ENCODE results near the gene OR5AU1. TPM values are rescaled to one million over a fixed set of nuclear protein-coding genes. Genes with fewer than 3 reads are reported as not detected.

OR5AU1 gene
- total RNA-seq, 1 experiment from 2014 or later = not detected

DNA sequence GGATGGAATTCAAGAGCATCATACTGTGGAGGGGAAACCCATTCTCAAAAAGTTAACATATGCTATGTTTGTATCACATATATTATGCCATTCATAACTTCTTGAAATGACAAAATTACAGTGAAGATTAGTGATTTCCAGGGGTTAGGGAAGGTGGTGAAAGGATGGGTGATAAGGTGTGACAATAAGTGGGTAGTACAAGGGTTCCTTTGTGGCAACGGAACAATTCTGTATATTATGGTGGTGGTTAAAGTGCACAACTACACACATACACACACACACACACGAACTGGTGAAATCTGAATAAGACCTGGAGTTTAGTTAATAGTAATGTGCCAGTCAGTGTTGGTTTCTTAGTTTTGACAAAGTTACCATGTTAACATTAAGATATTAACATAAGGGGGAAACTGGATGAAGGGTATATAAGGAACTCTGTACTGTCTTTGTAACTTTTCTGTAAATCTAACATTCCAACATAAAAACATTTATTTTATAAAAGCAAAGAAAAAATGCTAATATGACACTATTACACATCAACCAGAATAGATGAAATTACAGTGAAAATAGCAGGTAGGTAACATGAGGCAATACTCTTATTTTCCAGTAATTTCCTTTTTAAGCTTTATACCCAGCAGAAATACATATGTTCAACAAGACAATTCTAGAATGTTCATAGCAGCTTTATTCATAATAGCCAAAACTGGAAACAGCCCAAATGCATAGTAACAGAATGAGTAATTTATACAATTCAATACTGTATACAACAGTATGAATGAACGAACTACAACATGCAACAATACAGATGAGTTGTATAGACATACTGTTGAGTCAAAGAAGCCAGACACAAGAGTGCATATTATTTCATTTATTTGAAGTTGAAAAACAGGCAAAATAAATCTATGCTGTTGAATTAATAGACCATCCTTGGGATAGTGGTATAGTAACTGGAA lies 44.0 kb upstream of the OR5AU1 start:
- no peak overlapping the region for H3K9ac ChIP-seq (ENCODE audit: low read length)
- no peaks in the 10 kb centered on the region for H3K4me1 ChIP-seq (ENCODE audit: control insufficient read depth in 1 of 2, insufficient read depth in 2 of 2, low read length in 2 of 2)
- no peak overlapping the region for H2AFZ ChIP-seq (ENCODE audit: low read depth, low read length, poor library complexity, severe bottlenecking)
- ChIA-PET POLR2A (no interaction called here), CTCF (no interaction called here), RAD21 (ENCODE audit: low non-redundant PET in 1 of 2, low total read pairs in 2 of 2, uncharacterized antibody in 2 of 2, unreplicated experiment in 2 of 2) (no interaction called here)
- intact Hi-C loops (cut with micrococcal nuclease) = no loop called here
- no peaks in the 10 kb centered on the region for H3K9me2 ChIP-seq (ENCODE audit: insufficient read depth)
- peaks cover 6 to 9% of the 10 kb centered on the region in 2 experiments; a peak in 2 of 4 replicates for H3K36me3 ChIP-seq (ENCODE audit: control insufficient read depth in 1 of 2, insufficient read depth in 2 of 2, low read length in 2 of 2)
- no peaks in the 10 kb centered on the region for H3K79me2 ChIP-seq (ENCODE audit: insufficient read depth, low read length)
- no TSS peak for BruUV-seq (replicated peaks)
- no peak for TF ChIP-seq POLR2A (IDR thresholded peaks at IDR 0.05; ENCODE audit: borderline replicate concordance, extremely low read depth, insufficient read depth, insufficient read length)
- TF ChIP-seq EGR1 (IDR thresholded peaks at IDR 0.05; ENCODE audit: low read depth) = no peak
- TF ChIP-seq, protein P1, sequence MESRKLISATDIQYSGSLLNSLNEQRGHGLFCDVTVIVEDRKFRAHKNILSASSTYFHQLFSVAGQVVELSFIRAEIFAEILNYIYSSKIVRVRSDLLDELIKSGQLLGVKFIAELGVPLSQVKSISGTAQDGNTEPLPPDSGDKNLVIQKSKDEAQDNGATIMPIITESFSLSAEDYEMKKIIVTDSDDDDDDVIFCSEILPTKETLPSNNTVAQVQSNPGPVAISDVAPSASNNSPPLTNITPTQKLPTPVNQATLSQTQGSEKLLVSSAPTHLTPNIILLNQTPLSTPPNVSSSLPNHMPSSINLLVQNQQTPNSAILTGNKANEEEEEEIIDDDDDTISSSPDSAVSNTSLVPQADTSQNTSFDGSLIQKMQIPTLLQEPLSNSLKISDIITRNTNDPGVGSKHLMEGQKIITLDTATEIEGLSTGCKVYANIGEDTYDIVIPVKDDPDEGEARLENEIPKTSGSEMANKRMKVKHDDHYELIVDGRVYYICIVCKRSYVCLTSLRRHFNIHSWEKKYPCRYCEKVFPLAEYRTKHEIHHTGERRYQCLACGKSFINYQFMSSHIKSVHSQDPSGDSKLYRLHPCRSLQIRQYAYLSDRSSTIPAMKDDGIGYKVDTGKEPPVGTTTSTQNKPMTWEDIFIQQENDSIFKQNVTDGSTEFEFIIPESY (IDR thresholded peaks at IDR 0.05; ENCODE audit: extremely low read depth, insufficient replicate concordance, low read length) = no peak
- H3K4me3 ChIP-seq (replicated peaks in 1 of 2; ENCODE audit: low read depth in 1 of 2, low read length in 2 of 2) = no peak overlapping the region
- peaks cover 29% of the 10 kb centered on the region; the same call in 1 of the 2 replicates for H4K20me1 ChIP-seq (ENCODE audit: insufficient read depth)
- no peak overlapping the region for H3K4me2 ChIP-seq (ENCODE audit: low read length)
- ATAC-seq (no peak), DNase-seq (ENCODE audit: low read depth, low spot score) (no peak)
- H3K27ac ChIP-seq (ENCODE audit: low read depth, low read length) = no peak overlapping the region
- no peaks in the 10 kb centered on the region for H3K27me3 ChIP-seq (ENCODE audit: insufficient read depth, low read length)
- no peaks in the 10 kb centered on the region for H3K9me3 ChIP-seq (ENCODE audit: control insufficient read depth in 1 of 2, insufficient read depth in 1 of 2, low read depth in 1 of 2, low read length in 2 of 2)

DNA sequence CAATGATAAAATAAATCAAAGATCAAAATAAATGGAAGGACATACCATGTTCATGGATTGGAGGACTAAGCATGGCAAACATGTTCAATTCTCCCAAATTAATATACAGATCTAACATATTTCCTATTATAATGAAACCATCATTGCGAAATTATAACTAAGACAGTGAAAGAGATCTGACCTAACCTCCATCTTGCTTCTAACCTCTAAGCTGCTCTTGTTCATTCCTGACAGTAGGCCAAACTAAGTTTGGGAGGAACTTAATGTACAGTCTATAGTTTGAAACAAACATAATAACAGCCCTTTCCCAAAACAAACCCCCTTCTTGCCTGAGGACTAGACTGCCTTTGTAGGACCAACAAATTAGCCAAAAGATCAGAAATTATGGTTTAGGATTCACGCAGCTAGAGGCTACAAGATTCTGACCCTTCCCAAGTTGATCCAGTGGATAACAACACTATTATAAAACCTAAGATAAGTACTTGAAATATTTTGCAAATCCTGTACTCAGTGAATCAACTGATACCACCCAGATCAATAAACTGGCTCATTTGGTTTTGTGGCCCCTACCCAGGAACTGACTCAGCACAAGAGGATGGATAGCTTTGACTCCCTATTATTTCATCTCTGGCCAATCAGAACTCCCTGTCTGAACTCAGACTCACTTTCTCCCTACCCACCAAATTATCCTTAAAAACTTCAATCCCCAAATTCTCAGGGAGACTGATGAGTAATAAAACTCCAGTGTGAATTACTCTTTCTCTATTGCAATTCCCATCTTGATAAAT lies 41.7 kb upstream of the OR5AU1 start:
- ChIA-PET CTCF (no interaction called here), RAD21 (ENCODE audit: low non-redundant PET in 1 of 2, low total read pairs in 2 of 2, uncharacterized antibody in 2 of 2, unreplicated experiment in 2 of 2) (no interaction called here), POLR2A (no interaction called here)
- intact Hi-C loops (cut with micrococcal nuclease) = no loop called here
- Histone ChIP-seq H3K4me2 (ENCODE audit: low read length) (no peak overlapping the region), H3K9ac (ENCODE audit: low read length) (no peak overlapping the region), H3K27ac (ENCODE audit: low read depth, low read length) (no peak overlapping the region), H2AFZ (ENCODE audit: low read depth, low read length, poor library complexity, severe bottlenecking) (no peak overlapping the region), H3K27me3 (ENCODE audit: insufficient read depth, low read length) (no peaks in the 10 kb centered on the region), H3K9me3 (ENCODE audit: control insufficient read depth in 1 of 2, insufficient read depth in 1 of 2, low read depth in 1 of 2, low read length in 2 of 2) (no peaks in the 10 kb centered on the region), H3K4me3 (replicated peaks in 1 of 2; ENCODE audit: low read depth in 1 of 2, low read length in 2 of 2) (no peak overlapping the region), H4K20me1 (ENCODE audit: insufficient read depth) (peaks cover 11% of the 10 kb centered on the region; the same call in 1 of the 2 replicates), H3K79me2 (ENCODE audit: insufficient read depth, low read length) (no peaks in the 10 kb centered on the region), H3K9me2 (ENCODE audit: insufficient read depth) (no peaks in the 10 kb centered on the region), H3K4me1 (ENCODE audit: control insufficient read depth in 1 of 2, insufficient read depth in 2 of 2, low read length in 2 of 2) (no peaks in the 10 kb centered on the region), H3K36me3 (ENCODE audit: control insufficient read depth in 1 of 2, insufficient read depth in 2 of 2, low read length in 2 of 2) (peaks cover 0 to 1% of the 10 kb centered on the region in 2 experiments; a peak in 2 of 4 replicates)
- DNase-seq (ENCODE audit: low read depth, low spot score) = no peak
- TSS peak; percentile 7 for BruUV-seq (replicated peaks)
- ATAC-seq = peak; percentile 17; the same call in 1 of the 2 replicates
- TF ChIP-seq, protein P2, sequence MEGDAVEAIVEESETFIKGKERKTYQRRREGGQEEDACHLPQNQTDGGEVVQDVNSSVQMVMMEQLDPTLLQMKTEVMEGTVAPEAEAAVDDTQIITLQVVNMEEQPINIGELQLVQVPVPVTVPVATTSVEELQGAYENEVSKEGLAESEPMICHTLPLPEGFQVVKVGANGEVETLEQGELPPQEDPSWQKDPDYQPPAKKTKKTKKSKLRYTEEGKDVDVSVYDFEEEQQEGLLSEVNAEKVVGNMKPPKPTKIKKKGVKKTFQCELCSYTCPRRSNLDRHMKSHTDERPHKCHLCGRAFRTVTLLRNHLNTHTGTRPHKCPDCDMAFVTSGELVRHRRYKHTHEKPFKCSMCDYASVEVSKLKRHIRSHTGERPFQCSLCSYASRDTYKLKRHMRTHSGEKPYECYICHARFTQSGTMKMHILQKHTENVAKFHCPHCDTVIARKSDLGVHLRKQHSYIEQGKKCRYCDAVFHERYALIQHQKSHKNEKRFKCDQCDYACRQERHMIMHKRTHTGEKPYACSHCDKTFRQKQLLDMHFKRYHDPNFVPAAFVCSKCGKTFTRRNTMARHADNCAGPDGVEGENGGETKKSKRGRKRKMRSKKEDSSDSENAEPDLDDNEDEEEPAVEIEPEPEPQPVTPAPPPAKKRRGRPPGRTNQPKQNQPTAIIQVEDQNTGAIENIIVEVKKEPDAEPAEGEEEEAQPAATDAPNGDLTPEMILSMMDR (IDR thresholded peaks at IDR 0.05 in 2 of 3, conservative IDR thresholded peaks at IDR 0.05 in 1 of 3; ENCODE audit: borderline replicate concordance in 1 of 3, insufficient read depth in 1 of 3, low read depth in 2 of 3, low read length in 2 of 3) = no peak
- TF ChIP-seq ELF1 (IDR thresholded peaks at IDR 0.05; ENCODE audit: borderline replicate concordance, low read depth) = no peak
- TF ChIP-seq, protein P3, sequence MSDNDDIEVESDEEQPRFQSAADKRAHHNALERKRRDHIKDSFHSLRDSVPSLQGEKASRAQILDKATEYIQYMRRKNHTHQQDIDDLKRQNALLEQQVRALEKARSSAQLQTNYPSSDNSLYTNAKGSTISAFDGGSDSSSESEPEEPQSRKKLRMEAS (IDR thresholded peaks at IDR 0.05) = no peak
- no peak for TF ChIP-seq CBX3 (IDR thresholded peaks at IDR 0.05; ENCODE audit: low read depth)
- TF ChIP-seq JUND (IDR thresholded peaks at IDR 0.05) = no peak
- no peak for TF ChIP-seq ZNF274 (IDR thresholded peaks at IDR 0.05; ENCODE audit: low read depth, low read length)
- TF ChIP-seq EZH2phosphoT487 (IDR thresholded peaks at IDR 0.05; ENCODE audit: borderline replicate concordance) = no peak
- no peak for TF ChIP-seq EGR1 (IDR thresholded peaks at IDR 0.05; ENCODE audit: low read depth)
- TF ChIP-seq YY1 (IDR thresholded peaks at IDR 0.05; ENCODE audit: extremely low read depth, insufficient replicate concordance, low read depth, low read length) = no peak
- TF ChIP-seq RAD21 (IDR thresholded peaks at IDR 0.05; ENCODE audit: low read depth) = no peak
- no peak for TF ChIP-seq EZH2 (IDR thresholded peaks at IDR 0.05)

Data from HCT116 (cell line).